GM12875 (cell line): Measurements from ENCODE around the gene TRIM15.

Source experiments
- H3K4me3 ChIP-seq: one replicate; pipeline ENCODE4 v1.5.1; 2011; ENCODE audit warnings: low read depth, low read length, control low read depth
- TF ChIP-seq, protein P1 (sequence below): IDR thresholded peaks from 2 replicates; pipeline ENCODE4 v1.5.1; 2011; ENCODE audit warnings: low read depth, mild to moderate bottlenecking, control low read depth, inconsistent platforms, low read length, moderate library complexity, borderline replicate concordance; ENCODE audit not compliant: insufficient read depth

Gene TRIM15

DNA sequence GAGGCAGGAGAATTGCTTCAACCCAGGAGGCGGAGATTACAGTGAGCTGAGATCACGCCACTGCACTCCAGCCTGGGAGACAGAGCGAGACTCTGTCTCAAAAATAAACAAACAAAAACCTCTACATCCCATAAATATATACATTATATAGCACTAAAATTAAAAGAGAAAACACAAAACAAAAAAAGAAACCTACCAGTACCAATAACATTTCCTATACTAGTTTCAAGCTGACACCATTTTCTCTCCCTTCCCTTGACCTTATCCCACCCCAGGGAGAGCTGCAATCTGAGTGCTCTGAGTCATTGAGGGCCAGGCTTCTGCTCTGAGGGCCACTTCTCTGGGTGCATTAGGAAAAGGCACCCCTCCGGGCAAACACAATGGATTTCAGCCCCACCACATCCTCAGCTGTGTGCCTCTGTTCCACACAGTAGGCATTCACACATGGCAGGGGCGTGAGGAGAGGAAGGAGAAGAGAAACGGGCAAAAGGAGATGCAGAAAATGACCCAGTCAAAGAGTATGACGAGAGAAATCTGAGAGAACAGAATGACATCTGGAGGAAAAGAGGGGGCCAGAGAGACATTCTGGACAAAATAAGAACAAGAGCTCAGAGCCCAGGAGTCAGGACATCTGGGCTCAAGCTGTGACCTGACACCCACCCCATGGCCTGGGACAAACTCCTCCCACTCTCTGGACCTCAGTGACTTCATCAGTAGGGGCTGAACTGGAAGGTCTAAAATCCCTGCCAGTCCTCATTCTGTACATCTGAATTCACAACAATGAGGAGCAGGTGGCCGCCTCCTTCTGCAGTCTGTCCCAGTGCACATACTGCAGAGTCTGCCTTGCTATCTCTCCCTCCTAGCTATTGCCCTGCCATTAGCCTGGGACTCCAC is 31.7 kb downstream of the TRIM15 start:
- TF ChIP-seq, protein P1, sequence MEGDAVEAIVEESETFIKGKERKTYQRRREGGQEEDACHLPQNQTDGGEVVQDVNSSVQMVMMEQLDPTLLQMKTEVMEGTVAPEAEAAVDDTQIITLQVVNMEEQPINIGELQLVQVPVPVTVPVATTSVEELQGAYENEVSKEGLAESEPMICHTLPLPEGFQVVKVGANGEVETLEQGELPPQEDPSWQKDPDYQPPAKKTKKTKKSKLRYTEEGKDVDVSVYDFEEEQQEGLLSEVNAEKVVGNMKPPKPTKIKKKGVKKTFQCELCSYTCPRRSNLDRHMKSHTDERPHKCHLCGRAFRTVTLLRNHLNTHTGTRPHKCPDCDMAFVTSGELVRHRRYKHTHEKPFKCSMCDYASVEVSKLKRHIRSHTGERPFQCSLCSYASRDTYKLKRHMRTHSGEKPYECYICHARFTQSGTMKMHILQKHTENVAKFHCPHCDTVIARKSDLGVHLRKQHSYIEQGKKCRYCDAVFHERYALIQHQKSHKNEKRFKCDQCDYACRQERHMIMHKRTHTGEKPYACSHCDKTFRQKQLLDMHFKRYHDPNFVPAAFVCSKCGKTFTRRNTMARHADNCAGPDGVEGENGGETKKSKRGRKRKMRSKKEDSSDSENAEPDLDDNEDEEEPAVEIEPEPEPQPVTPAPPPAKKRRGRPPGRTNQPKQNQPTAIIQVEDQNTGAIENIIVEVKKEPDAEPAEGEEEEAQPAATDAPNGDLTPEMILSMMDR = no peak
- H3K4me3 ChIP-seq = no peak overlapping the region

DNA sequence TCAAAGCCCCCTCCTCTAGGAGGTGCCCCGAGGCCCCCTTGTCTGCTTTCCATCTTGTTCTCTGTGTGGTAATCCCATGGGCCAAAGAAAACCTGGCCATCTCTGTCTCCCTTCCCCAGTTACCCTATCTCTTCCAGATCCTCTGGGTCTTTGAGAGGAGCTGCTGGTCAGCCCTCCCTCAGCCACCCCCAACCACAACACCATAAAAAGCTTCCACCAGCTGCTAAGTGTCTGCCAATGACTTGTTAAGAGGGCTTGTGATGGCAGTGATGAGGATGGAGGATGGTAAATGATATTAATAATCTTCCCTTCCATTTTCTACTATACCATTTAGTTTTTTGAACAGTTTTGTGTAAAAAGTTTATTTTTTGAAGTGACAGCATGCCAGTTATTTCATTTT is 32.6 kb downstream of the TRIM15 start:
- H3K4me3 ChIP-seq = no peak overlapping the region
- TF ChIP-seq, protein P1 = no peak

DNA sequence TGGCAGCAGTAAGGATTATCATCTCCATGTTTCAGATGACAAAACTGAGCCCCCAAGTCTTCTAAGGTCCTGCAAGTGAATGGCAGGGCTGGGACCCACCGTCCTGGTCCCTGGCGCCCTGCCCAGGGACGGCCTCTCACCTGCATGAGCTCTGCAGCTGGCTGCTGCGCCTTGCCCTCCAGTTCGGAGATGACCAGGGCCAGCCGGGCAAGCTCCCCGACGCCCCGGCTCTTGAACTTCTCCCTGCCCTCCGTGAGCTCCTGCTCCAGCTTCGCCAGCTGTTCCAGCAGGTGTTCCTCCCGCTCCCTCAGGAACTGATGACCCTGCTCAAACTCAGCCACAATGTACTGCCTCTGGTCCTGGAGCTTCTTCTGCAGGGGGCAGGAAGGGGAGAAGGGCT is 33.0 kb downstream of the TRIM15 start:
- H3K4me3 ChIP-seq = no peak overlapping the region
- TF ChIP-seq, protein P1 = no peak

DNA sequence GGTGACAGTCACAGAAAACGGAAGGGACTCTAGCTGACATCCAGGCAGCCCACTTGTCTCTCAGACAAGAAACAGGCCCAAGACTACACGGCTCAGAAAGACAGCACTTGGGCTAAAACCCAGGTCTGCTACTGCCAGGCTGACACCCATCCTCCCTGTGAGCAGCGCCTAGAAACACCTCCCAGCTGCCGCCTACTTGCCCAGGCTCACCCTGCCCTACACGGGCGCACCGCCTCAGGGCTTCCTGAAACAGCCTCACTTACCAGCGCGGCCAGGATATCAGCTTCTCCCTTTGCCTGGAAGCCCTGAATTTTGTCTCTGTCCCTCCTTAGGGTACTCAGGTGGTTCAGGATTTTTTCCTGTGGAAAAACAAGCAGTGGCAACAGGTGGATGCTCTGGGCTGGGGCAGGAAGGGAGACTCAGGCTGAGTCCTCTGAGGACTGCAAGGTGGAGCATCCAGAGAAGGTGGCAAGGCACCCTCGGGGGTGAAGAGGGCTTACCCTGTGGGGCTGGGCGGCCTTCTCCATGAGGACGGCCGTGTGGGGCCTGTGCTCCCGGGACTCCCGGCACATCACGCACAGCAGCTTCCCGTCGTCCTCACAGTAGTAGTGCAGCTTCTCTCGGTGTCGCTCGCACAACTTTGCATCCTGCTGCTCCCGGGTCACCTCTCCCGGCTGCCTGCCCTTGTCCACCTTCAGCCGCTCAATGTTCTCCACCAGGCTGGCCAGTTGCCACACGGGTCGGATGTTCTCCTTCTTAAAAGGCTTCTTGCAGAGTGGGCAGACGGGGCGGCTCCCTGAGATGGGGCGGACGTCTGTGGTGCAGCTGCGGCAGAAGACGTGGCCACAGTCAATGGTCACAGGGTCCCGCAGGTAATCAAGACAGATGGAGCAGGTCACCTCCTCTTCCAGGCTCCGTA is 35.1 kb downstream of the TRIM15 start:
- no peak overlapping the region for H3K4me3 ChIP-seq
- TF ChIP-seq, protein P1 = no peak

DNA sequence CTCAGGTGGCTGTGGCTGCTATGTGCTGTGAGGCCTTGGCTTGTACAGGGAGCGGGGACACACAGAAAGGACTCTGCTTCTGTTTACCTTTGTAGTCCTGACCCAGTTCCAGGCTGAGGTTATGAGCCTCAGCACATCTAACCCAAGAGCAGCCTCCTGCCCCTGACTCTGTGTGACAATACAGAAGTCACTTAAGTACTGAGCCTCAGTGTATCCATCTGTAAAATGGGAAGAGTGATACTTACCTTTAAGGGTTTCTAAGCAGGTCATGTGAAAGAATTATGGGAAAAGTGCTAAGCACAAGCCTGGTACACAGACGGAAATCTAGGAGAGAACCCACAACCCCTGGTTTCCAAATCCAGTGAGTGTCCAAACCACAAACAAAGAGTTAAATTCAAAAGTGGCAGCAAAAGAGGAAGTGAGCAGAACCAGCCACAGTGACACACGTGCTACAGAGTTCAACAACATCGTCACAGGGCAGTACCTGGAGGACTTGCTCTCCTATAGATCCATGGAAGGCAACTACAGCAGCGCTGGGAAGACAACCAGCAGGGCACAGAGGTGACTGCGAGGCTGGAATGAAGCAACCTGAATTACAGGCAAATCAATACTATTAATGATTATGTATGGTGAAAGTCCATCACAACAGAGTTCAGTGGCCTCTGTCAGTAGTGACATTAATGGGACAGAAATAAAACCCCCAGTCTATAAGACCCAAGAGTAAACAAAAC is 37.4 kb downstream of the TRIM15 start:
- TF ChIP-seq, protein P1 = no peak
- H3K4me3 ChIP-seq = no peak overlapping the region

DNA sequence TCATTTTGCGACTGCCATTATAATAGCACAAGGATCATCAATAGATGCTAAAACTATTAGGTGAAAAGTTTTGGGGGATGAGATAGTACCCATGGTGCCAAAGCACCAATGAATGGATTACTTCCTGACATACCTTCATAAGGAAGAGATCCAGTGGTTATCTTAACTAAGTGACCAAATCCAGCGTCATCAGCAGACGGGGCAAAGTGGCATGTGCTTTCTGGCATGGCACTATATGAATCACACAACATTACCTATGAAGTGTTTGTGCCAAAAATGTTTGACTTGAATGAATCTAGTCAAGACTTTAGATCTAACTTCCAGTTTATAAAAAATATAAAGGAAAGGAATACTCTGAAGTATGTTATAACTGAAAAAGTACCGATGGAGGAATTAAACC is 39.0 kb downstream of the TRIM15 start:
- no peak overlapping the region for H3K4me3 ChIP-seq
- TF ChIP-seq, protein P1 = no peak
